Measurements from ENCODE around the gene ARSD. TPM values are rescaled to one million over a fixed set of nuclear protein-coding genes. Genes with fewer than 3 reads are reported as not detected.
"Not testable (repeated sequence)": the region's sequence is repeated elsewhere in the genome, so short reads cannot be mapped to it uniquely, and the experiment has no call there.

ARSD gene
- total RNA-seq, 2 experiments from 2014 or later, result 1.3 to 2.1 TPM

DNA sequence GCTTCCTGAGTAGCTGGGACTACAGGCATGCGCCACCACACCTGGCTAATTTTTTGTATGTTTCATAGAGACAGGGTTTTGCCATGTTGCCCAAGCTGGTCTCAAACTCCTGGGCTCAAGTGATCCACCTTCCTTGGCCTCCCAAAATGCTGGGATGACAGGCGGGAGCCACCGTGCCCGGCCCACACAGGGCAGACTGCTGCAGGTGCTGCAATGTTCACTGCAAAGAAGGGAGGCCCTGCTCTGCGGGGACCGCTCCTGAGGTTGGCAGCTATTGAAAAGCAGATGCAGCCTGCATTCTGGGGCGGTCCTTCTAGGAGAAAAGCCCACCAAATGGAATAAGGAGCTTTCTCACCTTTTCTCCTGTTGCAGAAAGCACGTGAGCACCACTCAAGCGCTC, 5.0 kb downstream of the ARSD start:
- H3K27me3 Mint-ChIP-seq, result no peaks in the 10 kb centered on the region
- CTCF ChIA-PET, result no interaction called here
- H3K9me3 Mint-ChIP-seq (ENCODE audit: low read depth), result no peaks in the 10 kb centered on the region
- no peaks in the 10 kb centered on the region for H3K4me1 Mint-ChIP-seq
- H3K36me3 Mint-ChIP-seq, result no peaks in the 10 kb centered on the region
- no peak overlapping the region for H3K27ac Mint-ChIP-seq
- ATAC-seq (no peak), DNase-seq (no peak)
- no peak overlapping the region for H3K4me3 Mint-ChIP-seq

DNA sequence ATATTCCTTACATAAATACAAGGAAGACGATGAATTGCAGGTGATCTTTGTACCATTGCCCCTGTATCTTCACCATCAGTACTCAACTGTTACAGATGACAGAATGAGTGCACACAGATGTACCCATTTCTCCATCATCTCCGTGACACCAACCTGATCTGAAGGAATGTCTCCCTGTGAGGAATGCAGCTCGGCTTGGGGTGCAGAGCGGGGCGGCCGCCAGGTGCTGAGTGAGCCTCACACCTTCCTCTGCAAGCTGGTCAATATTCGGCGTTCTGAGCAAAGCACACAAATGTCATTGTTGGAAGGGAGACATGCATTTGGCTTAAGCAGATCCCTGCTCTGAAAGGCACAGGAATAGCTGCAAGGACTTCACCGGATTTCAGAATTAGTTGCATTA, 7.4 kb downstream of the ARSD start:
- H3K9me3 Mint-ChIP-seq (ENCODE audit: low read depth), result no peaks in the 10 kb centered on the region
- ATAC-seq (no peak), DNase-seq (no peak)
- H3K4me1 Mint-ChIP-seq, result no peaks in the 10 kb centered on the region
- H3K36me3 Mint-ChIP-seq, result no peaks in the 10 kb centered on the region
- CTCF ChIA-PET, result no interaction called here
- H3K27me3 Mint-ChIP-seq, result no peaks in the 10 kb centered on the region
- H3K4me3 Mint-ChIP-seq, result no peak overlapping the region
- no peak overlapping the region for H3K27ac Mint-ChIP-seq

DNA sequence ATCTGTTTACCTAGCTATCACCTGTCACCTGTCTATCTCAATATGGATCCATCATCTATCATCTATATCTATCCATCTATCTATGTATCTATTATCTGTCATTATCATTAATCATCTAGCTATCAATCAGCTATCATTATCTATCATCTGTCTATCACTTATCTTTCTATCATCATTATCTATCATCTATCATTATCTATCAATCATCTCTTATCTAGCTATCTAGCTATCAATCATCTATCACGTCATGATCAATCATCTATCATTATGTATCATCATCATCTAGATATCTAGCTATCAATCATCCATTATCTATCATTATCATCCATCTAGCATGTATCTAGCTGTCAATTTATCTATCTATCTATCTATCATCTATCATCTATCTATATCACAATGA, 7.9 kb downstream of the ARSD start:
- no peaks in the 10 kb centered on the region for H3K27me3 Mint-ChIP-seq
- no peak overlapping the region for H3K27ac Mint-ChIP-seq
- ATAC-seq (no peak), DNase-seq (no peak)
- H3K9me3 Mint-ChIP-seq (ENCODE audit: low read depth), result no peaks in the 10 kb centered on the region
- H3K4me1 Mint-ChIP-seq, result no peaks in the 10 kb centered on the region
- H3K4me3 Mint-ChIP-seq, result no peak overlapping the region
- H3K36me3 Mint-ChIP-seq, result no peaks in the 10 kb centered on the region
- CTCF ChIA-PET, result no interaction called here

DNA sequence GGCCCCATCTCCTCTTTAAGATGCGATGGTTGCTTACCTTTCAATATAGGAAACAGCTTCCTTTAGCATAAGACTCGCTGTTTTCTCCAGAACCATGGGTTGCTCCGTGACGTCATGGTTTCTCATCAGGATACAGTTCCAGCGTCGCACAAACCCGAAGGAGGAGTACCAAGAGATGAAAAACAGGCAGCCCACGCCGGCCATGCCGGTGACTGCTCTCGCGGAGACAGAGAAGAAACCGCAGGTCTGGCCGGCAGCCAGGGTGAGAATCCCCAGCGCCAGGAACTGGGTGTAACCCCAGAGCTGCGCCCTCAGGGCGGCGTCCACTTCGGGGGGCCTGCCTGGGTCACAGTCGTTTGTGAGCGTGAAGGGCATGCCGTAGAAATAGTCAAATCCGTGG, 11.4 kb downstream of the ARSD start:
- ATAC-seq, result no peak
- H3K4me3 Mint-ChIP-seq, result no peak overlapping the region
- DNase-seq, result no peak

DNA sequence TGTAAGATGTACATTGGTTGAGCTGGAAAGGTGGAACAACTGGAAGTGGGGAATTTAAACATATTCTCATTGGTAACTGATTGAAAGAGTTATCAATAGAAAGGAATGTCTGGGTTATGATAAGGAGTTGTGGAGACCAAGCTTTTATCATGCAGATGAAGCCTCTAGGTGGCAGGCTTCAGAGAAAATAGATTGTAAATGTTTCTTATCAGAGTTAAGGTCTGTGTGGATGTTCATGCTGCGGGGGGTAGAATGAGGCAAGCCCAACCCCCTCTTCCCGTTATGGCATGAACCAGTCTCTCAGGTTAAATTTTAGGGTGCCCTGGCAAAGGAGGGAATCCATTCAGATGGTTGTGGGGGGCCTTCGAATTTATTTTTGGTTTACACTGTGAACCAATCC, 16.0 kb downstream of the ARSD start:
- DNase-seq (no peak), ATAC-seq (no peak)
- H3K4me3 Mint-ChIP-seq, result no peak overlapping the region
- no peak overlapping the region for H3K27ac Mint-ChIP-seq
- CTCF ChIA-PET, result no interaction called here
- H3K4me1 Mint-ChIP-seq, result no peaks in the 10 kb centered on the region
- H3K36me3 Mint-ChIP-seq, result no peaks in the 10 kb centered on the region
- no peaks in the 10 kb centered on the region for H3K27me3 Mint-ChIP-seq
- no peaks in the 10 kb centered on the region for H3K9me3 Mint-ChIP-seq (ENCODE audit: low read depth)

More for the DNA sequence above, 11.4 kb downstream of the ARSD start:
- Mint-ChIP-seq H3K27ac (no peak overlapping the region), H3K27me3 (no peaks in the 10 kb centered on the region), H3K4me1 (no peaks in the 10 kb centered on the region), H3K36me3 (no peaks in the 10 kb centered on the region), H3K9me3 (ENCODE audit: low read depth) (no peaks in the 10 kb centered on the region)
- CTCF ChIA-PET, result no interaction called here

DNA sequence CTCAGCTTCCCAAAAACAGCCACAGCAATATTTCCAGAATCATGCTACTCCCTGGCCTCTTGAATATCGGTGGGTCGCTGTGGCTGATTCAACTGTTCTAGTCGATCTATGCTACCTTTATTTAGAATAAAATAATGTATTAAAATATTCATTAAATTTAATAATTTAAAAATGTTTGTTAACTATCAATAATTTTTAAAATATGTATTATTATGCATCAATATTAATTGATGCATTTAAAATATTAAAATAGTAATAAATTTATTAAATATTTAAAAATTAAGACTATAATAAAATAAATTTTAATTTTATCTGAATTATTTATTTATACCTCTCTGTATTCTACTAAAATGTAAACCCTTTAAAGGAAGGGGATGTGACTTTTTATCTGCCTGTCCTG, 19.0 kb downstream of the ARSD start:
- CTCF ChIA-PET, result interaction anchor here (0.7 kb wide), 1 partner anchor 37 kb away, joined by 3 read pairs; no protein-coding TSS in a partner anchor

DNA sequence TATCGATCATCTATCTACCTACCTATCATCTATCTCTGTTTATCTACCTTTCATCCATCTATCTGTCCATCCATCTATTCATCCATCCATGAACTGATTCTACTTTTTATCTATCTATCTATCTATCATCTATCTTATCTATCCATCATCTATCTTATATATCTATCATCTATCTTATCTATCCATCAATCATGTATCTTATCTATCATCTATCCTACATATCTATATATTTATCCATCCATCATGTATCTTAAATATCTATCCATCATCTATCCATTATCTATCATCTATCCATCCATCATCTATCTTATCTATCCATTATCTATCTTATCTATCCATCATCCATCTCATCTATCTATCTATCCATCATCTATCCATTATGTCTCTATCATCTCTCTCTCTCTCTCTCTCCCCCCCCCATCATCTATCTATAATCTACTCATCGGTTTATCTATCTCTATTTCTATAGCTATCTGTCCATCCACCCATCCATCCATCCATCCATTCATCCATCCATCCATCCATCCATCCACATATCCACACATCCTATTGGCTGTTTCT, 20.9 kb downstream of the ARSD start:
- DNase-seq, result no peak
- H3K4me3 Mint-ChIP-seq, result no peak overlapping the region
- no peaks in the 10 kb centered on the region for H3K27me3 Mint-ChIP-seq
- ATAC-seq, result no peak
- H3K36me3 Mint-ChIP-seq, result no peaks in the 10 kb centered on the region
- no peak overlapping the region for H3K27ac Mint-ChIP-seq
- H3K4me1 Mint-ChIP-seq, result no peaks in the 10 kb centered on the region
- H3K9me3 Mint-ChIP-seq (ENCODE audit: low read depth), result peaks cover 3% of the 10 kb centered on the region
- CTCF ChIA-PET, result no interaction called here

More for the DNA sequence above, 19.0 kb downstream of the ARSD start:
- Mint-ChIP-seq H3K27ac (no peak overlapping the region), H3K36me3 (no peaks in the 10 kb centered on the region), H3K4me3 (no peak overlapping the region), H3K4me1 (no peaks in the 10 kb centered on the region), H3K27me3 (no peaks in the 10 kb centered on the region), H3K9me3 (ENCODE audit: low read depth) (peaks cover 3% of the 10 kb centered on the region)
- ATAC-seq (no peak), DNase-seq (no peak)

DNA sequence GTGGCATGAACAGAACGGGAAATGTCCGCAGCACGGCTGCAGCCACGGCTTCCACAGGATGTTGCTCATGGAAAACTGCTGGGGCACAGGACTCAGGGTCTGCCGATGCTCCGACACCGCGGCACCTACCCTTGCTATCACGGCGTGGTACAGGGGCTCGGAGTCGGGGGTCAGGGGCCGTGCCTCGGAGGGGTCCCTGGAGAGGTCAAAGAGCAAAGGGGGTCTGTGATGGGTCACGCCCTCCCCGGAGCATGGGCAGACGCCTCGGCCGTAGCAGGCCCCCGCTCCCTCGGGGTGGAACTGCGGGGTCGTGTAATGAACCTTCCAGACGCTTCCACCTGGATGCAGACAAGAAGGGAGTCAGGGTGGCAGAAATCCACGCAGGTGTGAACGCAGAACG, 21.8 kb downstream of the ARSD start:
- H3K9me3 Mint-ChIP-seq (ENCODE audit: low read depth), result peaks cover 3% of the 10 kb centered on the region
- no peaks in the 10 kb centered on the region for H3K36me3 Mint-ChIP-seq
- CTCF ChIA-PET, result no interaction called here
- no peak for ATAC-seq
- no peak overlapping the region for H3K4me3 Mint-ChIP-seq
- H3K27me3 Mint-ChIP-seq, result no peaks in the 10 kb centered on the region
- no peak overlapping the region for H3K27ac Mint-ChIP-seq
- no peaks in the 10 kb centered on the region for H3K4me1 Mint-ChIP-seq
- DNase-seq, result no peak

DNA sequence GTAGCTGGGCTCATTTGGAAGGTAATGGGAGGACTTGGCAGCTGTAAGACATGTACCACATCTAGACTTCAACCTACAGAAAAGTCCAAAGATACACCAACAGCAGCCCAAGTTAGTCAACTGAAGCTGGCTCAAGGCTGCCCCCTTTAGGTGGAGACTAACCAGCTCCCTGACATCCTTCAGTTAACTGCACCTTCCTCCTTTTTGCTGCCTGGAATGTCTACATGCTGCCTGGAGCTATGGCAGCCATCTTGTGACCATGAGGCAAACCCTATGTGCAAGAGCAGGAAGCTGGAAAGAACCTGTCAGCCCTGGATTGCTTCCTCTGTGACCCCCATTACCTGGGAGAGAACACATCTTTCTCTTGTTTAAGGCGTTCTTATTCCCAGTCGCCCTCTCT, 25.8 kb downstream of the ARSD start:
- H3K4me1 Mint-ChIP-seq, result peaks cover 3% of the 10 kb centered on the region

DNA sequence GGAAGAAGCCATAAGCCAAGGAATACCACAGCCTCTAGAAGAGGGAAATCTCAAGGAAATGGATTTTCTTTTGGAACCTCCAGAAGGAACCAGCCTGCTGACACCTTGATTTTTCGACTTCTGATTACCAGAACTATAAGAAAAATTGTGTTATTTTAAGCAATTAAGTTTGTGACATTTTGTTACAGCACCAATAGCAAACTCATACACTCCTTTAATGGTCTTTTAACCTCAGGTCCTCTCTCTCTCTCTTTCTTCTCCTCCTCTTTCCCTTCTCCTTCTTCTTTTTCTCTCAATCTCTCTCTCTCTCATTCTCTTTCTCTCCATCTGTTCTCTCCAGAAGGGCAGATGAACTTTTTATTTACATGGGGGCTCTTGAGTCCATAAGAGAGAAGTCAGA, 26.3 kb downstream of the ARSD start:
- ATAC-seq (no peak), DNase-seq (no peak)
- H3K27ac Mint-ChIP-seq, result no peak overlapping the region
- H3K4me3 Mint-ChIP-seq, result no peak overlapping the region
- peaks cover under 1% of the 10 kb centered on the region for H3K9me3 Mint-ChIP-seq (ENCODE audit: low read depth)
- H3K27me3 Mint-ChIP-seq, result no peaks in the 10 kb centered on the region
- CTCF ChIA-PET, result no interaction called here
- H3K4me1 Mint-ChIP-seq, result peaks cover 7% of the 10 kb centered on the region
- H3K36me3 Mint-ChIP-seq, result no peaks in the 10 kb centered on the region

More for the DNA sequence above, 25.8 kb downstream of the ARSD start:
- no peaks in the 10 kb centered on the region for H3K36me3 Mint-ChIP-seq
- H3K4me3 Mint-ChIP-seq, result no peak overlapping the region
- no peaks in the 10 kb centered on the region for H3K27me3 Mint-ChIP-seq
- CTCF ChIA-PET, result no interaction called here
- DNase-seq (no peak), ATAC-seq (no peak)
- H3K9me3 Mint-ChIP-seq (ENCODE audit: low read depth), result peaks cover 3% of the 10 kb centered on the region
- no peak overlapping the region for H3K27ac Mint-ChIP-seq

DNA sequence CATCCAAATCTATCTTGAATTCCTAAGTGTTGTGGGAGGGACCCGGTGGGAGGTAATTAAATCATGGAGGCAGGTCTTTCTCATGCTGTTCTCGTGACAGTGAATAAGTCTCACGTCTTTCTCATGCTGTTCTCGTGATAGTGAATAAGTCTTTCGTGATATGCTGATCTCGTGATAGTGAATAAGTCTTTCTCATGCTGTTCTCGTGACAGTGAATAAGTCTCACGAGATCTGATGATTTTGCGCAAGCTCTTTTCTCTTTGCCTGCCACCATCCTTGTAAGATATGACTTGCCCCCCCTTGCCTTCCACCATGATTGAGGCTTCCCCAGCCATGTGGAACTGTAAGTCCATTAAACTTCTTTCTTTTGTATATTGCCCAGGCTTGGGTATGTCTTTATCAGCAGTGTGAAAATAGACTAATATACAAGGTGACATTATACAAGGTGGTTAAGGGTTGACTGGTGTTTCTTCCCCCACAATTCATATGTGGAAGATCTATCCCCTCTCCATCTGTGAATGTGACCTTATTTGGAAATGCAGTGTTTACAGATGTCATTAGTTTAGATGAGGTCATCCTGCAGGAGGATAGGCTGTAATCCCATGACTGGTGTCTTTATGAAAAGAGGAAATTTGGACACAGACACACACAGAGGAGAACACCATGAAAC, 27.6 kb downstream of the ARSD start:
- DNase-seq (no peak), ATAC-seq (no peak)
- Mint-ChIP-seq H3K27me3 (no peaks in the 10 kb centered on the region), H3K4me3 (no peak overlapping the region), H3K27ac (no peak overlapping the region), H3K36me3 (no peaks in the 10 kb centered on the region), H3K9me3 (ENCODE audit: low read depth) (no peaks in the 10 kb centered on the region), H3K4me1 (peaks cover 14% of the 10 kb centered on the region)
- CTCF ChIA-PET, result no interaction called here

DNA sequence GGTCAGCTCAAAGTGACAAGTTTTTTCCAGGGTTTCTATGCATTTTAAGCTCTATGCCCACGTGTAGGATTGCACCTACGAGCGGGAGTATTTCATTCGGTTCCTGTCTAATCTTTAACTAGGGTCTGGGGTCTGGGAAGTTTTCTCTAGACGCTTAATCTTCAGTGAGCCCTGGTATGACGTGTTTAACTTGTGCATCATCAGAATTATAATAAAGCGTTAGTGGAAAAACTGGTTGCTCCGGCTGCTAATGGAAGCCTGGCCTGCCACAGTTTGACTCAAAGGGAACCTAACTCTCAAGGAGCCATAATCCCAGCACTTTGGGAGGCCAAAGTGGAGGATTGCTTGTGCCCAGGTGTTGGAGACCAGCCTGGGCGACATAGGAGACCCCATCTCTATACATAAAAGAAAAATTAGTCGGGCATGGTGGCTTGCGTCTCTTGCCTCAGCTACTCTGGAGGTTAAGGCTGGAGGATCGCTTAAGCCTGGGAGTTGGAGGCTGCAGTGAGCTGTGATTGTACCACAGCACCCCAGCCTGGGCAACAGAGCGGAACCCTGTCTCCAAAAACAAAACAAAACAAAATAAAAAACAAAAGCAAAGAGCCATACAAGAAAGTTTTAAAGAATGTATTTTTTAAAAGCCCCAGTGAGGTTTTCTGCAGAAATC, 30.2 kb downstream of the ARSD start:
- H3K9me3 Mint-ChIP-seq (ENCODE audit: low read depth), result no peaks in the 10 kb centered on the region
- H3K4me1 Mint-ChIP-seq, result peaks cover 14% of the 10 kb centered on the region
- H3K27ac Mint-ChIP-seq, result no peak overlapping the region
- H3K27me3 Mint-ChIP-seq, result no peaks in the 10 kb centered on the region
- no peak for DNase-seq
- CTCF ChIA-PET, result no interaction called here
- no peaks in the 10 kb centered on the region for H3K36me3 Mint-ChIP-seq
- no peak for ATAC-seq
- H3K4me3 Mint-ChIP-seq, result no peak overlapping the region

DNA sequence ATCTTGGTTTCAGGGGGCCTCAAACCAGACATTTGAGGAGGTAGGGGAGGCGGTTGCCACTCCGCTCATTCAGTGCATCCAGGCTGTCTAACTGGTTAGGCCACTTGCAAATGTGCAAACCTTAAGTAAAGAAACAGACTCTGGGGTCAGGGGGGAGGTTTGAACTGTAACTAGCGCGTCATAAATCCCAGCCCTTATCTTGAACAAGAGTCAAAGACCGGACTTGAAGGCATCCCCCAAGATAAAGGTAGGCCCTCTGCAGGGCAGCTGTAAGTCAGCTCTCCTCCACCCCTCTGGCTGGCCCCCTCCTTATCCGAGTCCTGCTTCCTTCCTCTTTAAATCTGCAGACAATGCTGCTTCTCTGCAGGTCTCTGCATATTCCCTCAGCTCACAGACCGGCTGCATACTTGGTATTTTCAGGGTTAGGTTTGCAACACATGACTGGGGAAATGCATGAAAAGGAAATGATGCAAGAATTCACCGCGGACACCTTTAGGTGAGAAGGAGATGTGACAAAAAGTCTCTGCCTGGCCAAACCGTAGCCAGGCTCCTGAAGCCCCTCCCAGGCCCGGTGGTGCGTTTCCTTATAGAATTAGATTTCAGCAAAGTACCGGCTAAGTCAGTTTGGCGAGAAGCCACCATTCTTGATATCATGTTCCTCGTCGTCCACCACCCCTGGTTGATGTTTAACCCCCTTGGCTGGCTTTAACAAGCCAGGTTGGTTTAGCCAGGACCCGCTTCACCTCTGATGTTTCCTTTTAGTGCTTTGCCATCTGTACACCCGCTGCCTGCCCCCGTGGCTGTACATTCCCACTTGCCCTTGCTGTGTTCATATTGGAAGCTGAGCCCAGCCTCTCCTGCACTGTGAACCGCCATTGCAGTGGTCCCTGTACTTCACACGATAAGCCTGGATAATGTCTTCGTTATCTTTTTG, 31.2 kb downstream of the ARSD start:
- H3K36me3 Mint-ChIP-seq; H3K27me3 Mint-ChIP-seq; H3K9me3 Mint-ChIP-seq (ENCODE audit: low read depth); CTCF ChIA-PET; H3K4me3 Mint-ChIP-seq: not testable (repeated sequence)
- H3K27ac Mint-ChIP-seq, result peak overlapping the region; percentile 41
- DNase-seq (peak; percentile 55), ATAC-seq (peak; percentile 75)
- peaks cover 15% of the 10 kb centered on the region for H3K4me1 Mint-ChIP-seq
